ENCODE measurements around the gene C19orf53.
A peak's percentile ranks its signal among the peaks of the same experiment; 100 is the strongest.

The C19orf53 gene

GRCh38 chr19:13796301-13797057 is 22.2 kb downstream of the C19orf53 start:
- peak; percentile 27 for DNase-seq (ENCODE audit: low spot score)

GRCh38 chr19:13797058-13797440 is 22.8 kb downstream of the C19orf53 start:
- DNase-seq (ENCODE audit: low spot score): no peak

GRCh38 chr19:13797870-13798269 is 23.6 kb downstream of the C19orf53 start:
- DNase-seq (ENCODE audit: low spot score): no peak

GRCh38 chr19:13799669-13800068 is 25.4 kb downstream of the C19orf53 start:
- no peak for DNase-seq (ENCODE audit: low spot score)

- DNase-seq (ENCODE audit: low spot score): no peak
Observed at GRCh38 chr19:13803038-13803437, 28.8 kb downstream of the C19orf53 start.

- no peak for DNase-seq (ENCODE audit: low spot score)
Observed at GRCh38 chr19:13804830-13805683, 30.8 kb downstream of the C19orf53 start.

- no peak for DNase-seq (ENCODE audit: low spot score)
Observed at GRCh38 chr19:13806728-13807127, 32.5 kb downstream of the C19orf53 start.

GRCh38 chr19:13807421-13808021 is 33.3 kb downstream of the C19orf53 start:
- no peak for DNase-seq (ENCODE audit: low spot score)

- no peak for DNase-seq (ENCODE audit: low spot score)
Observed at GRCh38 chr19:13808856-13809255, 34.6 kb downstream of the C19orf53 start.

GRCh38 chr19:13812544-13812943 is 38.3 kb downstream of the C19orf53 start:
- DNase-seq (ENCODE audit: low spot score): no peak

GRCh38 chr19:13813147-13813546 is 38.9 kb downstream of the C19orf53 start:
- no peak for DNase-seq (ENCODE audit: low spot score)

GRCh38 chr19:13814550-13814949 is 40.3 kb downstream of the C19orf53 start:
- DNase-seq (ENCODE audit: low spot score): no peak

GRCh38 chr19:13817018-13817614 is 42.9 kb downstream of the C19orf53 start:
- peak; percentile 59 for DNase-seq (ENCODE audit: low spot score)

- DNase-seq (ENCODE audit: low spot score): no peak
Observed at GRCh38 chr19:13817615-13818371, 43.5 kb downstream of the C19orf53 start.

GRCh38 chr19:13819238-13819637 is 45.0 kb downstream of the C19orf53 start:
- DNase-seq (ENCODE audit: low spot score): no peak

GRCh38 chr19:13821292-13821691 is 47.0 kb downstream of the C19orf53 start:
- no peak for DNase-seq (ENCODE audit: low spot score)

- DNase-seq (ENCODE audit: low spot score): no peak
Observed at GRCh38 chr19:13823256-13823655, 49.0 kb downstream of the C19orf53 start.

- no peak for DNase-seq (ENCODE audit: low spot score)
Observed at GRCh38 chr19:13823901-13824300, 49.6 kb downstream of the C19orf53 start.

- no peak for DNase-seq (ENCODE audit: low spot score)
Observed at GRCh38 chr19:13824703-13825102, 50.4 kb downstream of the C19orf53 start.

GRCh38 chr19:13825489-13826441 is 51.5 kb downstream of the C19orf53 start:
- peak; percentile 65 for DNase-seq (ENCODE audit: low spot score)
